GM12878 (cell line): ENCODE measurements around the gene SLC6A3. TPM values are rescaled to one million over a fixed set of nuclear protein-coding genes. Genes with fewer than 3 reads are reported as not detected.
"Not testable (repeated sequence)": the region's sequence is repeated elsewhere in the genome, so short reads cannot be mapped to it uniquely, and the experiment has no call there.

Experiments
- ATAC-seq: fragments of 200-7000 bp; cut with Tn5 transposase; 3 replicates; pipeline ENCODE4 v1.9.1; 2020; ENCODE audit warnings: mild to moderate bottlenecking, moderate library complexity
- BruUV-seq: library from RNA; stranded (reverse); fragments of 400-500 nt; replicated peaks from 2 replicates; lab custom pipeline; 2021; lab: Mats Ljungman, UMichigan
- CTCF ChIA-PET: fragments of 300-600 bp; sonication (Branson Sonifier 250); formaldehyde crosslinking; extraction: SDS; loops from one replicate; lab custom pipeline; 2021; ENCODE audit warnings: inconsistent platforms; lab: Yijun Ruan, JAX
- POLR2A ChIA-PET: fragments of 350-600 bp; formaldehyde crosslinking; extraction: SDS; loops from one replicate; lab custom pipeline; 2021; ENCODE audit warnings: inconsistent platforms; lab: Charles Lee
- RAD21 ChIA-PET: fragments of 300-600 bp; sonication (Branson Sonifier 250); formaldehyde crosslinking; loops from one replicate; lab custom pipeline; 2023; ENCODE audit warnings: antibody characterized with exemption; ENCODE audit not compliant: unreplicated experiment; lab: Charles Lee
- SMC1A ChIA-PET: fragments of 300-600 bp; sonication (Branson Sonifier 250); formaldehyde crosslinking; loops from one replicate; lab custom pipeline; 2023; ENCODE audit not compliant: unreplicated experiment, uncharacterized antibody; lab: Charles Lee
- DNase-seq: peaks from one replicate; pipeline ENCODE4 v3.0.0-alpha.2; 2011; ENCODE audit warnings: low read depth, low spot score
- FAIRE-seq: peaks from 3 replicates; lab custom pipeline; 2011; peaks lifted over from hg19 to GRCh38; lab: Jason Lieb, UNC
- H2AFZ ChIP-seq: 2 replicates; pipeline ENCODE4 v1.6.0; 2011; ENCODE audit warnings: low read depth, low read length, control low read depth; ENCODE audit not compliant: control insufficient read depth
- H3K27ac ChIP-seq: 2 replicates; pipeline ENCODE4 v1.5.1; 2011; ENCODE audit warnings: control low read depth; ENCODE audit not compliant: control insufficient read depth, insufficient read depth
- H3K27me3 ChIP-seq, 2 experiments: replicated peaks in 1 of 2; 2 replicates each; pipeline versions ENCODE4 v1.6.0 to v1.6.1; 2011; ENCODE audit warnings: low read length in 1 of 2; ENCODE audit not compliant: control insufficient read depth in 2 of 2, insufficient read depth in 2 of 2
- H3K36me3 ChIP-seq, 2 experiments: 2 replicates each; pipeline ENCODE4 v1.5.1; 2011; ENCODE audit warnings: low read length in 1 of 2; ENCODE audit not compliant: control insufficient read depth in 2 of 2, insufficient read depth in 2 of 2
- H3K4me1 ChIP-seq: 2 replicates; pipeline ENCODE4 v1.6.1; 2011; ENCODE audit warnings: mild to moderate bottlenecking, low read length, moderate library complexity, mixed read lengths; ENCODE audit not compliant: control insufficient read depth, insufficient read depth
- H3K4me2 ChIP-seq: 2 replicates; pipeline ENCODE4 v1.6.0; 2011; ENCODE audit warnings: control low read depth; ENCODE audit not compliant: control insufficient read depth, insufficient read depth
- H3K4me3 ChIP-seq: fragments of 200-600 bp; sonication (generic); 2 replicates; pipeline ENCODE4 v1.5.1; 2016
- H3K79me2 ChIP-seq: 2 replicates; pipeline ENCODE4 v1.6.0; 2011; ENCODE audit warnings: low read length; ENCODE audit not compliant: control insufficient read depth, insufficient read depth
- H3K9ac ChIP-seq: 2 replicates; pipeline ENCODE4 v1.8.0; 2011; ENCODE audit warnings: low read length, control low read depth, mixed read lengths; ENCODE audit not compliant: control insufficient read depth, insufficient read depth
- H3K9me3 ChIP-seq: replicated peaks from 3 replicates; pipeline ENCODE4 v1.5.1; 2011; ENCODE audit warnings: mild to moderate bottlenecking, low read length; ENCODE audit not compliant: control insufficient read depth, insufficient read depth
- H4K20me1 ChIP-seq: 2 replicates; pipeline ENCODE4 v1.6.0; 2011; ENCODE audit not compliant: control insufficient read depth, insufficient read depth
- CTCF ChIP-seq, 3 experiments: IDR thresholded peaks in 2 of 3; conservative IDR thresholded peaks in 1 of 3; 2 replicates each; pipeline ENCODE4 v1.5.1; 2011; ENCODE audit warnings: low read depth in 3 of 3, low read length in 3 of 3, mild to moderate bottlenecking in 3 of 3, control low read depth in 2 of 3, moderate library complexity in 2 of 3, inconsistent platforms in 1 of 3, mixed read lengths in 1 of 3; ENCODE audit not compliant: control insufficient read depth in 2 of 3, insufficient read depth in 1 of 3; ENCODE audit errors: extremely low read depth in 1 of 3
- POLR2A ChIP-seq: IDR thresholded peaks from 2 replicates; pipeline ENCODE4 v1.6.1; 2011; ENCODE audit warnings: low read depth, mild to moderate bottlenecking, low read length
- POLR2AphosphoS2 ChIP-seq: IDR thresholded peaks from 2 replicates; pipeline ENCODE4 v1.6.1; 2011; ENCODE audit warnings: low read depth, mild to moderate bottlenecking, low read length, improper control_type of control experiment, moderate library complexity
- WGBS: methylation state at CpG from one replicate; pipeline ENCODE4 v1.1.6; 2016; ENCODE audit warnings: low lambda C conversion rate; ENCODE audit not compliant: insufficient replicate concordance, insufficient coverage; ENCODE audit errors: missing lambda C conversion rate; 5-methylcytosine and 5-hydroxymethylcytosine counted together
- in situ Hi-C: fragments of 300-500 bp; cut with MboI; formaldehyde crosslinking; loops from 9 replicates; pipeline ENCODE4 v1.14.3; 2018; ENCODE audit warnings: mixed read lengths
- intact Hi-C: fragments of 100-400 bp; cut with micrococcal nuclease; formaldehyde crosslinking; loops from one replicate; pipeline ENCODE4 v1.14.2; 2022; ENCODE audit not compliant: unreplicated experiment
- polyA plus RNA-seq, 11 experiments: library from polyadenylated mRNA; depleted of rRNA in 4 of 11; unstranded in 6 of 11; stranded (reverse) in 5 of 11; fragments of >200 nt; fragmentation: Nextera tagmentation in 4 of 11; fragmentation: Illumina TruSeq in 1 of 11; extraction: Ambion mirVana in 4 of 11; extraction: Trizol in 1 of 11; gene quantifications; 1 replicate in 1 of 11; 2 replicates in 10 of 11; pipeline versions ENCODE4 v1.2.1 to v1.2.3, GENCODE V29; 2011 to 2016; ENCODE audit warnings: inconsistent platforms in 2 of 11, missing spikeins in 2 of 11, low read depth in 1 of 11
- total RNA-seq, 4 experiments: library from RNA; depleted of rRNA in 3 of 4; stranded (reverse); fragments of >200 nt in 3 of 4; fragmentation: Illumina TruSeq in 1 of 4; extraction: Trizol in 1 of 4; gene quantifications; 2 replicates each; pipeline versions ENCODE4 v1.2.1 to v1.2.3, GENCODE V29; 2013 to 2021

The SLC6A3 gene
- total and polyA plus RNA-seq, 10 of the 15 experiments (the other 5 are each of a cell fraction or from before 2014, with no cell fraction given) = 0.01 TPM; not detected in 9

DNA sequence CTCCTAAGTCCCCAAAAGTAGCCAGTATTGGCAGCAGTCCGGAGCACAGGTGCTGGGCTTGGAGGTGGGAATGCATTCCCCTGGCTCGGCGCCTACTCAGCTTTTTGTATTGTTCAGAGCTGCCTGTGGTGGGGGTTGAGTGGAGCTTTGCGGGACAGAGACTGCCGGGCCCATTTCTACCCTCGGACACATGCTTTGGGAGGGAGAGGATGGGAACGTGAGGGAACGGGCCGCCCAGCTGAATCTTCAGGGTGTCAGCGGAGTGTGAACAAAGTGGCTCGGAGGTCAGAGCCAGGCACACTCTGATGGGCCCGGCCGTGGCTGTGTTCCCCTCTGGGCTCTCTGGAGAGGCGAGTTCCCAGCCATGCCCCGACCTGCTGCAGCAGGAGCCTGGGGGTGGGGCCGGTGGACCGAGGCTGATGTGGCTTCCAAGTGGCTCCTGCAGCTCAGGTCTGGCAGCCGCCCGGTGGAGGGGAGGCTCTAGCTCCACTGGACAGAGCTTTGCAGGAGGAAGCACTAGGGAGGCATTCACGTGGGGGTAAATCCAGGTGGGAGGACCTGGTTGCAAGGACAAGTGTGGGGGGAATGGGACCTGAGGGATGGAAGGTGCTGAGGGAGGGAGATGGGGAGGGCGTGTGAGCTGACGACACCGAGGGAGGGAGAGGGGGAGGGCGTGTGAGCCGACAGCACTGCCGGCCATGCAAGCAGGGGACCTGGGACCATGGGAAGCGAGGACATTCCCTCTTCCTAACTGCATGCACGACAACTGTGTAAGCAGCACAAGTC, 31.1 kb upstream of the SLC6A3 start:
- Histone ChIP-seq H3K27me3 (no peaks in the 10 kb centered on the region), H3K9me3 (no peaks in the 10 kb centered on the region), H3K4me2 (no peak overlapping the region), H3K9ac (no peak overlapping the region), H3K79me2 (no peaks in the 10 kb centered on the region; the same call in 1 of the 2 replicates), H2AFZ (no peak overlapping the region), H3K36me3 (peaks cover 29 to 45% of the 10 kb centered on the region in 2 experiments)
- no TSS peak for BruUV-seq
- ChIA-PET CTCF (no interaction called here), SMC1A (no interaction called here), POLR2A (interaction anchor here (0.6 kb wide), 1 partner anchor 457 kb away, joined by 4 read pairs; no protein-coding TSS in a partner anchor), RAD21 (no interaction called here)
- in situ Hi-C loops = no loop called here
- no peak for DNase-seq
- 0 out of 2 replicates have a peak, but pooled peaks have one; percentile 17 for TF ChIP-seq POLR2AphosphoS2
- no peak for TF ChIP-seq CTCF (IDR thresholded peaks at IDR 0.05 in 2 of 3, conservative IDR thresholded peaks at IDR 0.05 in 1 of 3; ENCODE audit: control insufficient read depth in 2 of 3, extremely low read depth in 1 of 3, insufficient read depth in 1 of 3, low read depth in 3 of 3, low read length in 3 of 3)
- TF ChIP-seq, all 136 proteins: peak for 1
- Histone ChIP-seq H4K20me1 (no peaks in the 10 kb centered on the region), H3K4me1 (peaks cover 13% of the 10 kb centered on the region), H3K4me3 (no peak overlapping the region), H3K27ac (no peak overlapping the region)
- intact Hi-C loops = no loop called here
- ATAC-seq (no peak), FAIRE-seq (no peak)
- 95% methylated on average over 22 of the region's 28 CpGs for WGBS

- H3K9ac ChIP-seq, H4K20me1 ChIP-seq, H3K79me2 ChIP-seq, H2AFZ ChIP-seq, H3K4me1 ChIP-seq, intact Hi-C loops, in situ Hi-C loops, FAIRE-seq, POLR2A ChIA-PET, DNase-seq, H3K4me2 ChIP-seq, H3K27ac ChIP-seq, SMC1A ChIA-PET, RAD21 ChIA-PET, H3K9me3 ChIP-seq, ATAC-seq, BruUV-seq, H3K27me3 ChIP-seq: not testable (repeated sequence)
- WGBS = 94% methylated on average over 17 of the region's 17 CpGs
- CTCF ChIA-PET = interaction anchor here (1.4 kb wide), 1 partner anchor 307 kb away, joined by 3 read pairs; no protein-coding TSS in a partner anchor
- peaks cover 29 to 52% of the 10 kb centered on the region in 2 experiments for H3K36me3 ChIP-seq
- peak; percentile 24; the same call in 1 of the 2 replicates for TF ChIP-seq POLR2A
- TF ChIP-seq, all 136 proteins: peak for 1; not testable (repeated sequence) for 135
- not testable (repeated sequence) for H3K4me3 ChIP-seq
These were observed 30.3 kb upstream of the SLC6A3 start for GRCh38 chr5:1475544-1475900.
